Kidney epithelial cell (primary cell): ENCODE measurements around the gene ANKRD33. TPM values are rescaled to one million over a fixed set of nuclear protein-coding genes. Genes with fewer than 3 reads are reported as not detected.

Experiments used
- DNase-seq: peaks from one replicate; pipeline ENCODE4 v3.0.0-alpha.2; 2010; ENCODE audit warnings: low read depth
- H3K27me3 ChIP-seq: 2 replicates; pipeline ENCODE4 v1.6.0; 2011; ENCODE audit warnings: low read length; ENCODE audit not compliant: control insufficient read depth, insufficient read depth
- H3K36me3 ChIP-seq: 2 replicates; pipeline ENCODE4 v1.5.1; 2011; ENCODE audit warnings: low read length; ENCODE audit not compliant: control insufficient read depth, insufficient read depth
- H3K4me3 ChIP-seq: 2 replicates; pipeline ENCODE4 v1.5.1; 2011; ENCODE audit warnings: low read depth, mild to moderate bottlenecking, control low read depth, low read length
- total RNA-seq: library from RNA; depleted of rRNA; stranded (reverse); fragments of >200 nt; gene quantifications from 2 replicates; pipeline ENCODE4 v1.2.3, GENCODE V29; 2015
- TF ChIP-seq, protein P1 (sequence below): IDR thresholded peaks from 2 replicates; pipeline ENCODE4 v1.5.1; 2011; ENCODE audit warnings: mild to moderate bottlenecking, moderate library complexity, low read length, control low read depth, inconsistent platforms; ENCODE audit not compliant: insufficient read depth, poor library complexity, severe bottlenecking

The ANKRD33 gene
- total RNA-seq, 1 donor from 2014 or later = not detected

DNA sequence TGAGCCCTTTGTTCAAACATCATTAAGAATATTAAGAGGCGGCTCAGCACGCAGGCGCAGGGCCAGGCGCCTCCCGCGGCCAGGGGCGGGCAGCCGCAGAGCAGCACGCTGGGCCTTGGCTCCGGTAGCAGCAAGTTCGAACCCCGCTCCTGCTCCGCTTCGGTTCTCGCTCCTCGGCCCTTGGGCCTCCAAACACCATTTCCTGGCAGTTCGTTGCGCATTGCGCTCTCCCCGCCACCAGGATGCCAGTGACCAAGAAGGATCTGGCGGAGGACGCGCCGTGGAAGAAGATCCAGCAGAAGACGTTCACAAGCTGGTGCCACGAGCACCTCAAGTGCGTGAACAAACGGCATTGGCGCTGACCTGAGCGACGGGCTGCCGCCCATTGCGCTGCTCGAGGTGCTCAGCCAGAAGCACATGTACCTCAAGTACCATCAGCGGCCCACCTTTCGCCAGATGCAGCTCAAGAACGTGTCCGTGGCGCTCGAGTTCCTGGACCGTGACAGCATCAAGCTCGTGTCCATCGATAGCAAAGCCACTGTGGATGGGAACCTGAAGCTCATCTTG is 12.5 kb downstream of the ANKRD33 start:
- no peaks in the 10 kb centered on the region for H3K27me3 ChIP-seq
- DNase-seq = no peak
- H3K4me3 ChIP-seq = no peak overlapping the region
- no peaks in the 10 kb centered on the region for H3K36me3 ChIP-seq
- TF ChIP-seq, protein P1, sequence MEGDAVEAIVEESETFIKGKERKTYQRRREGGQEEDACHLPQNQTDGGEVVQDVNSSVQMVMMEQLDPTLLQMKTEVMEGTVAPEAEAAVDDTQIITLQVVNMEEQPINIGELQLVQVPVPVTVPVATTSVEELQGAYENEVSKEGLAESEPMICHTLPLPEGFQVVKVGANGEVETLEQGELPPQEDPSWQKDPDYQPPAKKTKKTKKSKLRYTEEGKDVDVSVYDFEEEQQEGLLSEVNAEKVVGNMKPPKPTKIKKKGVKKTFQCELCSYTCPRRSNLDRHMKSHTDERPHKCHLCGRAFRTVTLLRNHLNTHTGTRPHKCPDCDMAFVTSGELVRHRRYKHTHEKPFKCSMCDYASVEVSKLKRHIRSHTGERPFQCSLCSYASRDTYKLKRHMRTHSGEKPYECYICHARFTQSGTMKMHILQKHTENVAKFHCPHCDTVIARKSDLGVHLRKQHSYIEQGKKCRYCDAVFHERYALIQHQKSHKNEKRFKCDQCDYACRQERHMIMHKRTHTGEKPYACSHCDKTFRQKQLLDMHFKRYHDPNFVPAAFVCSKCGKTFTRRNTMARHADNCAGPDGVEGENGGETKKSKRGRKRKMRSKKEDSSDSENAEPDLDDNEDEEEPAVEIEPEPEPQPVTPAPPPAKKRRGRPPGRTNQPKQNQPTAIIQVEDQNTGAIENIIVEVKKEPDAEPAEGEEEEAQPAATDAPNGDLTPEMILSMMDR = no peak

DNA sequence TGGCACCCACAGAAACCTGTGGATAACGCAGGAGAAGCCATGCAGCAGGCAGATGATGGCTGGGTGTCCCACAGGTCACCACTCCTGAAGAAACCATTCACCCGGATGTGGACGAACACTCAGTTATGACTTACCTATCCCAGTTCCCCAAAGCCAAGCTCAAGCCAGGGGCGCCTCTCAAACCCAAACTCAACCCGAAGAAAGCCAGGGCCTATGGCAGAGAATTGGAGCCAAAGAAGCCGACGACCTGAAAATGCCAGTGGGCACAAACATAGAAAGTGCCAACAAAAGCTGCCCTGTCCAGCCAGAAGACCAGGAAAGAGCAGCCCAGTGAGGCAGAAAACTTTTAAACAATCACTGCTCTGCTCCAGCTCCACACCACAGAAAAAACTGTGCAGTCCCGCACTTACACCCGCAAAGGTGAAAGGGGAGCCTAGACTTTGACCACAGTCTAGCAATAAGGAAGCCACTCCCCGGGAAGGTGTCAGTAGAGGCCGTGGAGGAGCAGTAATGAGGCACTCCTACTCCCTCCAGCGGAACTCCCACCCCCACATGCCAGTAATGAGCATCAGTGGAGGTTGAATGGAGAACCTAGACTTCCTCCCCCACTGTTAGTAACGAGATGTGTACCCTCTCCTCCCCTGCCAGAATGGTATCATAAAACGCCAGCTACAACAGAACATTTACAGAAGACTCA is 13.4 kb downstream of the ANKRD33 start:
- no peak for DNase-seq
- Histone ChIP-seq H3K4me3 (no peak overlapping the region), H3K27me3 (no peaks in the 10 kb centered on the region), H3K36me3 (no peaks in the 10 kb centered on the region)
- TF ChIP-seq, protein P1 = peak; percentile 12

DNA sequence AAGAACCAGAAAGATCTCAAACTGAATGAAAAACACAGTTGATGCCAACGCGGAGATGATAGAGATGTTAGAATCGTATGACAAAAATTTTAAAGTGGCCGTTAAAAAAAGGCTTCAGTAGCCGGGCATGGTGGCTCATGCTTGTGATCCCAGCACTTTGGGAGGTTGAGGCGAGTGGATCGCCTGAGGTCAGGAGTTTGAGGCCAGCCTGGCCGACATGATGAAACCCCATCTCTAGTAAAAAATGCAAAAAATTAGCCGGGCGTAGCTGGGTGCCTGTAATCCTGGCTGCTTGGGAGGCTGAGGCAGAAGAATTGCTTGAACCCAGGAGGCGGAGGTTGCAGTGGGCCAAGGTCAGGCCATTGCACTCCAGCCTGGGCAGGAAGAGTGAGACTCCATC is 14.0 kb downstream of the ANKRD33 start:
- DNase-seq = no peak
- Histone ChIP-seq H3K4me3 (no peak overlapping the region), H3K27me3 (no peaks in the 10 kb centered on the region), H3K36me3 (no peaks in the 10 kb centered on the region)
- TF ChIP-seq, protein P1 = no peak

DNA sequence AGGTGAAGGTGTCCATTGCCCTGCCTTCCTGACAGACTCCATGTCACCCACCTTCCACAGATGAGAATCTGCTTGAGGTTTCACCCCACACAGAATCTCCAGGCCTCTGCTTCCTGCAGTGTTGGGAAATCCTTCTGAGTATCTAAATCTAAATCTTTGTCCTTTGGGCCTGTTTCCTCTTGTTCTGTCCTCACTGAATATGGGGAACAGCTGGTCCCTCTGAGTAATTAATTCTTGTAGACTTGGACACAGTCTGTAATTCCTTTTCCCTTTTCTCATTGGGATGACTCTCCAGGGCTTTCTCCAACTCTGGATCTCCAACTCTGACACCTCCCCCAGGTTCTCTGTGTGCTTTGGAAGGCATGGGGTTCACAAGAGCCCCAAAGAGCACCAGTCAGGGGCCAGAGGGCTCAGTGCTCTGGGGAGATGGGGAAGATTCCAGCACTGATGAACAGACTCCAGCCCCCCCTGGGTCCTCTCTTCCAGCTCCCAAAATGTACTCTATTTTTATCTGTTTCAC is 17.1 kb downstream of the ANKRD33 start:
- Histone ChIP-seq H3K4me3 (no peak overlapping the region), H3K36me3 (no peaks in the 10 kb centered on the region), H3K27me3 (peaks cover 6% of the 10 kb centered on the region)
- no peak for DNase-seq
- TF ChIP-seq, protein P1 = no peak

DNA sequence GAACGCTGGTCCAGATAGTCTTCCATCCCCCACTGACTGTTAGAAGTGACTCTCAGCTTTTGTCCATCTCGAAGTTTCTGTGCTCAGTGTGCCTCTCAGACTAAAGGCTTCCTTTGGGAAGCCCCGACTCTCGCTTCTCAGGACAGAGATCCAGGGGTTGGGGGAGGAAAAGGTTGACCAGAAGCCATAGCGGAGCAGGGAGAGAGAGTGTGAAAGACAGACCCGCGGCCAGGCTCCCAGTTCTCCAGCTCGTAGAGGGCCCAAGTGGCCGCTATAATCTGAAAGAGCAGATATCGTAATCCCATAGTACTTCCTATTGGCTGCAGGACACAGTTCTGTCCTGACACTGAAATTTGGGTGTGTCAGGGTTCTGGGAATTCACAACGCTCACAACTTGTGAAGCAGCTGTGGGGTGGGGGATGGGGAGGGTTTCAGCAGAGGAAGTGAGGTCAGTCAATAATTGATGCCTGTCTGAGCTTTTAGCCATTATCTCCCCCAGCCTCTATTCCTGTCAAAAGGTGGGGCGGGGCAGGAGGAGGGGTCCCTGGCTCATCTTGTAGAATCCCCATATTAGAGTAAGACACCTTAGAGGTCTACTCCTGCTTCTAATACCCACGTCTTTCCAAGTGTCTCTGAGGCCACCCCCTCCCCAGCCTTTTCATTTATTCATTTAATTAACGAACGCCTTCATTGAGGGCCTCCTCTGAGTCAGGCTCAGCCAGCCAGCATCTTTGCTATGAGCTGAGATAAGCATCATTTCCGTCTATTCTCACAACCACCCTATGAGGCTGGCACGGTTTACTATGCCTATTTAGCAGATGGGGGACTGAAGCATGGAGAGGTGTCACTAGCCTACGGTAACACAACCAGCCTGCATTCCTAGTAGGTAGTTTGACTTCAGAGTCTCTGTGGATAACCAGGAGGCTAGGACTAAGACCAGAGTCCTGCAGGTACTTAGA is 17.8 kb downstream of the ANKRD33 start:
- Histone ChIP-seq H3K27me3 (peaks cover 6% of the 10 kb centered on the region), H3K4me3 (no peak overlapping the region), H3K36me3 (no peaks in the 10 kb centered on the region)
- no peak for DNase-seq
- TF ChIP-seq, protein P1 = no peak
